DMS53 treated with DMSO at 0.1 percent for 48 hours (cell line): ENCODE data around the gene CDH16.

Experiments
- DNase-seq: peaks from one replicate; lab custom pipeline; 2025; ENCODE audit not compliant: unreplicated experiment; lab: John Stamatoyannopoulos, UW

The CDH16 gene

GRCh38 chr16:66928702-66929388, 10.2 kb upstream of the CDH16 start:
- no peak for DNase-seq

GRCh38 chr16:66927918-66928649, 9.4 kb upstream of the CDH16 start:
- DNase-seq: no peak

- DNase-seq: no peak
Observed at GRCh38 chr16:66926961-66927436, 8.3 kb upstream of the CDH16 start.

GRCh38 chr16:66926171-66926947, 7.7 kb upstream of the CDH16 start:
- DNase-seq: no peak

GRCh38 chr16:66925322-66925840, 6.7 kb upstream of the CDH16 start, which contains the start of gene RRAD:
Gene RRAD (minus strand): TSS chr16:66925535. CDS start chr16:66925179, 356 bp downstream.
- DNase-seq: no peak

- DNase-seq: no peak
Observed at GRCh38 chr16:66924527-66925321, 6.0 kb upstream of the CDH16 start.

- DNase-seq: no peak
Observed at GRCh38 chr16:66923866-66924265, 5.2 kb upstream of the CDH16 start.

GRCh38 chr16:66923247-66923731, 4.6 kb upstream of the CDH16 start:
- no peak for DNase-seq

GRCh38 chr16:66921729-66922450, 3.2 kb upstream of the CDH16 start:
- DNase-seq: no peak

GRCh38 chr16:66920924-66921680, 2.4 kb upstream of the CDH16 start:
- no peak for DNase-seq

- no peak for DNase-seq
Observed at GRCh38 chr16:66920299-66920590, 1.6 kb upstream of the CDH16 start.

GRCh38 chr16:66919569-66920298, 1.0 kb upstream of the CDH16 start:
- no peak for DNase-seq

- no peak for DNase-seq
Observed at GRCh38 chr16:66918355-66918754, 330 bp downstream of the CDH16 start.

GRCh38 chr16:66917741-66918140, 944 bp downstream of the CDH16 start:
- no peak for DNase-seq

- DNase-seq: no peak
Observed at GRCh38 chr16:66916518-66916917, 2.2 kb downstream of the CDH16 start.

GRCh38 chr16:66915041-66915440, 3.6 kb downstream of the CDH16 start:
- DNase-seq: no peak

- no peak for DNase-seq
Observed at GRCh38 chr16:66914541-66914940, 4.1 kb downstream of the CDH16 start.

GRCh38 chr16:66913711-66914110, 5.0 kb downstream of the CDH16 start:
- no peak for DNase-seq

- no peak for DNase-seq
Observed at GRCh38 chr16:66913081-66913480, 5.6 kb downstream of the CDH16 start.
